Mesenchymal stem cell (in vitro differentiated cells and primary cell): ENCODE results near the gene TMX4.

ENCODE experiments used
- DNase-seq: peaks from one replicate; pipeline ENCODE4 v3.0.0-alpha.2; 2013
- H2AFZ ChIP-seq: one replicate; pipeline ENCODE4 v1.6.1; 2013; ENCODE audit warnings: low read depth, mild to moderate bottlenecking, control low read depth, inconsistent platforms, low read length, moderate library complexity
- H2AK5ac ChIP-seq: 2 replicates; pipeline ENCODE4 v1.6.1; 2013; ENCODE audit warnings: low read length, moderate library complexity, mild to moderate bottlenecking, inconsistent platforms; ENCODE audit not compliant: severe bottlenecking
- H2BK120ac ChIP-seq: one replicate; pipeline ENCODE4 v1.6.1; 2013; ENCODE audit warnings: low read depth, mild to moderate bottlenecking, inconsistent platforms, low read length, moderate library complexity
- H2BK12ac ChIP-seq, 2 experiments: one replicate each; pipeline ENCODE4 v1.6.1; 2013; ENCODE audit warnings: inconsistent platforms in 2 of 2, low read length in 2 of 2, mild to moderate bottlenecking in 2 of 2, moderate library complexity in 2 of 2, control low read depth in 1 of 2
- H2BK15ac ChIP-seq: one replicate; pipeline ENCODE4 v1.6.1; 2013; ENCODE audit warnings: mild to moderate bottlenecking, low read depth, inconsistent platforms; ENCODE audit not compliant: poor library complexity, severe bottlenecking
- H2BK5ac ChIP-seq: 2 replicates; pipeline ENCODE4 v1.6.1; 2013; ENCODE audit warnings: low read depth, mild to moderate bottlenecking, low read length, control low read depth, inconsistent platforms; ENCODE audit not compliant: poor library complexity, severe bottlenecking
- H3K14ac ChIP-seq, 2 experiments: one replicate each; pipeline ENCODE4 v1.6.1; 2013; ENCODE audit warnings: inconsistent platforms in 2 of 2, low read length in 2 of 2, control low read depth in 1 of 2, mild to moderate bottlenecking in 1 of 2, moderate library complexity in 1 of 2
- H3K18ac ChIP-seq, 2 experiments: one replicate each; pipeline ENCODE4 v1.6.1; 2013; ENCODE audit warnings: inconsistent platforms in 2 of 2, low read length in 2 of 2, control low read depth in 1 of 2, low read depth in 1 of 2, mild to moderate bottlenecking in 1 of 2
- H3K23ac ChIP-seq, 2 experiments: one replicate each; pipeline ENCODE4 v1.6.1; 2013; ENCODE audit warnings: inconsistent platforms in 2 of 2, low read length in 2 of 2, mild to moderate bottlenecking in 2 of 2, moderate library complexity in 2 of 2, control low read depth in 1 of 2
- H3K27ac ChIP-seq: 2 replicates; pipeline ENCODE4 v1.5.1; 2013; ENCODE audit warnings: mild to moderate bottlenecking, moderate library complexity, low read length, control low read depth, inconsistent platforms; ENCODE audit not compliant: poor library complexity, severe bottlenecking
- H3K27me3 ChIP-seq, 2 experiments: 2 replicates each; pipeline versions ENCODE4 v1.6.1 to v1.7.0; 2013; ENCODE audit warnings: low read length in 2 of 2, mild to moderate bottlenecking in 2 of 2, moderate library complexity in 2 of 2, control low read depth in 1 of 2, inconsistent platforms in 1 of 2; ENCODE audit not compliant: control insufficient read depth in 1 of 2, insufficient read depth in 1 of 2
- H3K36me3 ChIP-seq, 2 experiments: 2 replicates each; pipeline versions ENCODE4 v1.6.1 to v1.7.0; 2013; ENCODE audit warnings: low read length in 2 of 2, control low read depth in 1 of 2, inconsistent platforms in 1 of 2, low read depth in 1 of 2, mild to moderate bottlenecking in 1 of 2; ENCODE audit not compliant: insufficient read depth in 2 of 2, control insufficient read depth in 1 of 2
- H3K4ac ChIP-seq, 2 experiments: one replicate each; pipeline ENCODE4 v1.6.1; 2013; ENCODE audit warnings: inconsistent platforms in 2 of 2, low read length in 2 of 2, mild to moderate bottlenecking in 2 of 2, moderate library complexity in 2 of 2, control low read depth in 1 of 2, low read depth in 1 of 2
- H3K4me1 ChIP-seq: 2 replicates; pipeline ENCODE4 v1.6.1; 2013; ENCODE audit warnings: low read depth, low read length, control low read depth; ENCODE audit not compliant: control insufficient read depth, insufficient read depth
- H3K4me2 ChIP-seq: 2 replicates; pipeline ENCODE4 v1.6.1; 2013; ENCODE audit warnings: low read length, mild to moderate bottlenecking, inconsistent platforms; ENCODE audit not compliant: poor library complexity, severe bottlenecking
- H3K4me3 ChIP-seq, 2 experiments: 2 replicates each; pipeline versions ENCODE4 v1.5.1 to v1.7.0; 2013; ENCODE audit warnings: low read length in 2 of 2, mild to moderate bottlenecking in 2 of 2, control low read depth in 1 of 2, low read depth in 1 of 2; ENCODE audit not compliant: insufficient read depth in 1 of 2
- H3K79me1 ChIP-seq: replicated peaks from 2 replicates; pipeline ENCODE4 v1.6.1; 2013; ENCODE audit warnings: mild to moderate bottlenecking, control low read depth, low read length, inconsistent platforms; ENCODE audit not compliant: poor library complexity, severe bottlenecking
- H3K9ac ChIP-seq: 2 replicates; pipeline ENCODE4 v1.7.0; 2013; ENCODE audit warnings: mild to moderate bottlenecking, low read length, moderate library complexity
- H3K9me3 ChIP-seq: 2 replicates; pipeline ENCODE4 v1.7.0; 2013; ENCODE audit warnings: mild to moderate bottlenecking, low read length; ENCODE audit not compliant: control insufficient read depth
- H4K8ac ChIP-seq: one replicate; pipeline ENCODE4 v1.6.1; 2013; ENCODE audit warnings: inconsistent platforms, mild to moderate bottlenecking, low read length, moderate library complexity
- H4K91ac ChIP-seq: one replicate; pipeline ENCODE4 v1.6.1; 2013; ENCODE audit warnings: mild to moderate bottlenecking, low read length, inconsistent platforms
- WGBS: methylation state at CpG from one replicate; pipeline ENCODE4 v1.1.7; 2013; ENCODE audit warnings: mixed read lengths; 5-methylcytosine and 5-hydroxymethylcytosine counted together

The TMX4 gene

GRCh38 chr20:7937328-7937727, 82.2 kb downstream of the TMX4 start:
- no peak for DNase-seq
- Histone ChIP-seq H3K14ac (no peak overlapping the region), H2BK15ac (no peak overlapping the region), H3K4me3 (no peak overlapping the region), H4K8ac (no peak overlapping the region), H2AFZ (no peak overlapping the region), H3K9ac (peak overlapping the region; percentile 77), H2BK120ac (no peak overlapping the region), H3K4ac (no peak overlapping the region), H4K91ac (no peak overlapping the region), H3K4me2 (no peak overlapping the region), H3K27ac (no peak overlapping the region), H3K4me1 (no peaks in the 10 kb centered on the region), H2BK12ac (no peak overlapping the region), H3K79me1 (no peaks in the 10 kb centered on the region), H3K9me3 (no peaks in the 10 kb centered on the region), H3K23ac (no peak overlapping the region), H3K27me3 (no peaks in the 10 kb centered on the region), H3K18ac (no peak overlapping the region), H3K36me3 (no peaks in the 10 kb centered on the region), H2BK5ac (no peak overlapping the region), H2AK5ac (no peak overlapping the region)
- 100% methylated on average over 2 of the region's 3 CpGs for WGBS

GRCh38 chr20:7935027-7935551, 84.5 kb downstream of the TMX4 start:
- no peak overlapping the region for H2BK12ac ChIP-seq

DNA sequence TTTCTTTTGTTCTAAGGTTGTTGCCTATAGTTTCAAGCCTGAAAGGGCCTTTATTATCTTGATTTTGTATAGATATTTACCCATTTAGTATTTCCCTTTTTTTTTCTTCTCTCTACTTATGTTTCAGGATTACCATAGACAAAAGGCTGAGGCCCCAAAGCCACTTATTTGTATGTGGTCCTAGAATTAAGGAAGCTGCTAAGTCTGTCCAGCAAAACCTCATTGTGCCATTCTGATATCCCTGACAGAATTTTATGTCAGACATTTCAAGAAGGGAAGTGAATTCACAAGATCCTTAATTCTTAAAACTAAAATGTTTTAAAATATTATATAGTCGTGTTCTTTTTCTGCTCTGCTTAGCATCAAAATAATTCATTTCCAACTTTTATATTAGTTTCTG, 86.2 kb downstream of the TMX4 start:
- no peak overlapping the region for H3K27ac ChIP-seq
- no CpG with 5 or more reads among the region's 1 CpG for WGBS

More at GRCh38 chr20:7935027-7935551, 84.5 kb downstream of the TMX4 start:
- Histone ChIP-seq H3K4ac (no peak overlapping the region), H3K79me1 (no peaks in the 10 kb centered on the region), H3K23ac (no peak overlapping the region), H2BK120ac (no peak overlapping the region), H2AK5ac (no peak overlapping the region), H3K14ac (no peak overlapping the region), H3K4me2 (no peak overlapping the region), H3K27ac (no peak overlapping the region), H3K27me3 (no peaks in the 10 kb centered on the region), H3K9me3 (no peaks in the 10 kb centered on the region), H2BK15ac (no peak overlapping the region), H3K4me3 (no peak overlapping the region), H3K9ac (no peak overlapping the region), H2BK5ac (no peak overlapping the region), H4K8ac (no peak overlapping the region), H4K91ac (no peak overlapping the region), H3K4me1 (no peaks in the 10 kb centered on the region), H3K36me3 (no peaks in the 10 kb centered on the region), H3K18ac (no peak overlapping the region), H2AFZ (no peak overlapping the region)
- no peak for DNase-seq
- WGBS = 100% methylated on average over 2 of the region's 4 CpGs

GRCh38 chr20:7930343-7930742, 89.2 kb downstream of the TMX4 start:
- H3K27ac ChIP-seq = no peak overlapping the region
- H3K4me3 ChIP-seq = no peak overlapping the region
- no peak overlapping the region for H2BK120ac ChIP-seq

More for the DNA sequence above, 86.2 kb downstream of the TMX4 start:
- H3K14ac ChIP-seq = no peak overlapping the region
- no peak overlapping the region for H2AFZ ChIP-seq
- H3K36me3 ChIP-seq = no peaks in the 10 kb centered on the region
- no peak overlapping the region for H3K9ac ChIP-seq
- H2BK5ac ChIP-seq = no peak overlapping the region
- no peak overlapping the region for H4K91ac ChIP-seq
- H2AK5ac ChIP-seq = no peak overlapping the region
- no peak overlapping the region for H3K4ac ChIP-seq
- H3K18ac ChIP-seq = no peak overlapping the region
- H2BK15ac ChIP-seq = no peak overlapping the region
- H3K27me3 ChIP-seq = no peaks in the 10 kb centered on the region
- H4K8ac ChIP-seq = no peak overlapping the region
- no peak for DNase-seq
- H2BK120ac ChIP-seq = no peak overlapping the region
- H2BK12ac ChIP-seq = no peak overlapping the region
- H3K4me1 ChIP-seq = no peaks in the 10 kb centered on the region
- H3K23ac ChIP-seq = no peak overlapping the region
- H3K4me2 ChIP-seq = no peak overlapping the region
- H3K4me3 ChIP-seq = no peak overlapping the region
- H3K79me1 ChIP-seq = no peaks in the 10 kb centered on the region
- no peaks in the 10 kb centered on the region for H3K9me3 ChIP-seq

More at GRCh38 chr20:7930343-7930742, 89.2 kb downstream of the TMX4 start:
- Histone ChIP-seq H3K4me2 (no peak overlapping the region), H4K91ac (no peak overlapping the region), H3K14ac (no peak overlapping the region), H2AK5ac (no peak overlapping the region), H3K23ac (no peak overlapping the region), H3K18ac (no peak overlapping the region), H2BK15ac (no peak overlapping the region), H2AFZ (no peak overlapping the region), H4K8ac (no peak overlapping the region), H3K4ac (no peak overlapping the region), H3K27me3 (no peaks in the 10 kb centered on the region), H3K9me3 (no peaks in the 10 kb centered on the region), H3K4me1 (no peaks in the 10 kb centered on the region), H3K36me3 (no peaks in the 10 kb centered on the region), H2BK12ac (no peak overlapping the region), H3K79me1 (no peaks in the 10 kb centered on the region), H2BK5ac (no peak overlapping the region), H3K9ac (no peak overlapping the region)
- DNase-seq = no peak
